Lung (tissue), 12 donors: ENCODE data around the gene SMURF1. TPM values are rescaled to one million over a fixed set of nuclear protein-coding genes. Genes with fewer than 3 reads are reported as not detected.

Source experiments
- ATAC-seq: fragments of 200-7000 bp; cut with Tn5 transposase; one replicate; pipeline ENCODE4 v1.9.1; 2020; ENCODE audit warnings: moderate number of reproducible peaks; ENCODE audit not compliant: insufficient read depth, low FRiP score
- DNase-seq, 3 donors: peaks; one replicate each; pipeline ENCODE4 v3.0.0-alpha.2; 2013 to 2017
- H3K27ac ChIP-seq, 2 donors: one replicate each; pipeline ENCODE4 v1.5.1; 2013; ENCODE audit warnings: mild to moderate bottlenecking in 2 of 2, moderate library complexity in 2 of 2, control low read depth in 1 of 2, inconsistent platforms in 1 of 2, low read depth in 1 of 2, low read length in 1 of 2
- H3K27me3 ChIP-seq, 3 donors: one replicate each; pipeline ENCODE4 v1.5.1; 2013; ENCODE audit warnings: low read length in 2 of 3; ENCODE audit not compliant: control insufficient read depth in 3 of 3, insufficient read depth in 3 of 3
- H3K36me3 ChIP-seq, 4 donors: one replicate each; pipeline ENCODE4 v1.5.1; 2013; ENCODE audit warnings: low read length in 4 of 4, mild to moderate bottlenecking in 1 of 4, moderate library complexity in 1 of 4; ENCODE audit not compliant: control insufficient read depth in 4 of 4, insufficient read depth in 4 of 4
- H3K4me1 ChIP-seq, 5 donors: one replicate each; pipeline ENCODE4 v1.5.1; 2013; ENCODE audit warnings: low read length in 5 of 5, mild to moderate bottlenecking in 2 of 5, moderate library complexity in 1 of 5; ENCODE audit not compliant: control insufficient read depth in 5 of 5, insufficient read depth in 5 of 5
- H3K4me3 ChIP-seq: one replicate; pipeline ENCODE4 v1.5.1; 2013; ENCODE audit warnings: mild to moderate bottlenecking, control low read depth, moderate library complexity
- H3K9ac ChIP-seq, 2 donors: one replicate each; pipeline ENCODE4 v1.5.1; 2013; ENCODE audit warnings: low read length in 2 of 2, control low read depth in 1 of 2; ENCODE audit not compliant: insufficient read depth in 1 of 2
- H3K9me3 ChIP-seq, 4 donors: one replicate each; pipeline ENCODE4 v1.5.1; 2013; ENCODE audit warnings: low read length in 3 of 4, mild to moderate bottlenecking in 1 of 4, moderate library complexity in 1 of 4; ENCODE audit not compliant: control insufficient read depth in 4 of 4, insufficient read depth in 3 of 4
- WGBS, 2 donors: extraction: QIAGEN DNeasy Blood & Tissue Kit; methylation state at CpG; one replicate each; pipeline ENCODE4 v1.1.7; 2013; 5-methylcytosine and 5-hydroxymethylcytosine counted together
- polyA plus RNA-seq, 2 donors: library from polyadenylated mRNA; stranded (reverse); fragments of 200-250 nt; gene quantifications; one replicate each; pipeline ENCODE4 v1.2.1, GENCODE V29; 2013
- total RNA-seq, 2 donors: library from RNA; depleted of rRNA in 1 of 2; stranded (reverse); fragments of >200 nt in 1 of 2; gene quantifications; one replicate each; pipeline ENCODE4 v1.2.1, GENCODE V29; 2014 to 2021
- TF ChIP-seq, protein P1 (sequence below): IDR thresholded peaks from 2 replicates; pipeline ENCODE4 v1.5.1; 2012; ENCODE audit warnings: mild to moderate bottlenecking; ENCODE audit errors: control extremely low read depth, extremely low read depth
- donor health status: control.
- donor health status: control.
- donor health status: Bipolar disorder and iron deficiency.
- donor health status: healthy.
- donor health status: DM: yes; HTN: yes; CAD: no.

Gene SMURF1
- total and polyA plus RNA-seq, 4 donors, result 9.0 to 36.4 (median 21.5) TPM

DNA sequence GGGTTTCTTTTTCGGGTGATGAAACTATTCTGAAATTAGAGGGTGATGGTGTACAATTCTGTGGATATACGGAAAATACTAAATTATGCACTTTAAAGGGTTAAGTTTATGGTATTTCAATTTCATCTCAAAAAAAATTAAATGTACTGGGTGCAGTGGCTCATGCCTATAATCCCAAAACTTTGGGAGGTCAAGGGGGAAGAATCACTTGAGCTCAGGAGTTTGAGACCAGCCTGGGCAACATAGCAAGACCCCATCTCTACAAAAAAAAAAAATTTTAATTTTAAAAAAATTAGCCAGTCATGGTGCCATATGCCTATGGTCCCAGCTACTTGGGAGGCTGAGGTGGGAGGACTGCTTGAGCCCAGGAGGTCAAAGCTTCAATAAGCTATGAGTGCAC, 57.0 kb downstream of the SMURF1 start:
- WGBS, 2 donors, result 99 to 100% methylated on average over 2 of the region's 2 CpGs
- Histone ChIP-seq H3K4me3 (no peak overlapping the region), H3K36me3 (peaks cover 0 to 4% (median 0%) of the 10 kb centered on the region in 4 donors), H3K4me1 (no peaks in the 10 kb centered on the region), H3K9ac (no peak overlapping the region), H3K27ac (no peak overlapping the region), H3K27me3 (no peaks in the 10 kb centered on the region), H3K9me3 (no peaks in the 10 kb centered on the region)
- no peak for ATAC-seq
- no peak for DNase-seq
- TF ChIP-seq, protein P1, sequence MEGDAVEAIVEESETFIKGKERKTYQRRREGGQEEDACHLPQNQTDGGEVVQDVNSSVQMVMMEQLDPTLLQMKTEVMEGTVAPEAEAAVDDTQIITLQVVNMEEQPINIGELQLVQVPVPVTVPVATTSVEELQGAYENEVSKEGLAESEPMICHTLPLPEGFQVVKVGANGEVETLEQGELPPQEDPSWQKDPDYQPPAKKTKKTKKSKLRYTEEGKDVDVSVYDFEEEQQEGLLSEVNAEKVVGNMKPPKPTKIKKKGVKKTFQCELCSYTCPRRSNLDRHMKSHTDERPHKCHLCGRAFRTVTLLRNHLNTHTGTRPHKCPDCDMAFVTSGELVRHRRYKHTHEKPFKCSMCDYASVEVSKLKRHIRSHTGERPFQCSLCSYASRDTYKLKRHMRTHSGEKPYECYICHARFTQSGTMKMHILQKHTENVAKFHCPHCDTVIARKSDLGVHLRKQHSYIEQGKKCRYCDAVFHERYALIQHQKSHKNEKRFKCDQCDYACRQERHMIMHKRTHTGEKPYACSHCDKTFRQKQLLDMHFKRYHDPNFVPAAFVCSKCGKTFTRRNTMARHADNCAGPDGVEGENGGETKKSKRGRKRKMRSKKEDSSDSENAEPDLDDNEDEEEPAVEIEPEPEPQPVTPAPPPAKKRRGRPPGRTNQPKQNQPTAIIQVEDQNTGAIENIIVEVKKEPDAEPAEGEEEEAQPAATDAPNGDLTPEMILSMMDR, result no peak

DNA sequence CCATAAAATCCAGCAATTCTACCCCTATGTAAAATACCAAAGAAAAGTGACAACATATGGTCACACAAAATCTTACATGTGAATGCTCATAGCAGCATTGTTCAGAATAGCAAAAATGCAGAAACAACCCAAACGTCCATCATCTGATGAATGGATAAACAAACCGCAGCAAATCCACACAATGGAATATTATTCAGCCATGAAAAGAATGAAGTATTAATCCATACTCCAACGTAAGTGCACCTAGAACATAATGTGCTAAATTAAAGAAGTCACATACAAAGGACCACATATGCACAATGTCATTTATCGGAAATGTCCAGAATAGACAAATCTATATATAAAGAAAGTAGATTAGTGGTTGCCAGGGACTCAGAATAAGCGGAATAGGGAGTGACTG, 57.4 kb downstream of the SMURF1 start:
- DNase-seq, result no peak
- Histone ChIP-seq H3K27me3 (no peaks in the 10 kb centered on the region), H3K4me3 (no peak overlapping the region), H3K9ac (no peak overlapping the region), H3K9me3 (no peaks in the 10 kb centered on the region), H3K27ac (no peak overlapping the region), H3K36me3 (peaks cover 0 to 4% (median 0%) of the 10 kb centered on the region in 4 donors), H3K4me1 (no peaks in the 10 kb centered on the region)
- no peak for ATAC-seq
- TF ChIP-seq, protein P1, result no peak
- WGBS, 2 donors, result 95 to 96% methylated on average over 5 of the region's 5 CpGs

DNA sequence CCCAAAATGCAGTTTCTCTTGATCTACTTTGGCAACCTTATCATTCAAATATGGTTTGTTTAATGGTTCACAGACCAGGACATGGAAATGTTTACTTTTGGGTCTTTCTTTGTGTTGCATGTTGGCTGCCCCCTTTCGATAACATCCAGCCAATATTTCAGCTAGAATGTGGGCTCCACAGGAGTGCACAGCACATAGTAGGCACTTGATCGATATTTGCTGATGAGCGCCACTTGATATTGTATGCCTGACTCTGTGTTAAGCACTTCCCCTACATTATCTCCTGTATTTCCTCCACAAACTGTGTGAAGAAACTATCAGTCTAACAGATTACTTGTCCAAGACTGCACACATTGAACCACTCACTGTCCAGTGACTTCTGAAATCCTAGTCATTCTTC, 60.2 kb downstream of the SMURF1 start:
- H3K36me3 ChIP-seq, result peaks cover 0 to 4% (median 0%) of the 10 kb centered on the region in 4 donors
- H3K9me3 ChIP-seq, result no peaks in the 10 kb centered on the region
- DNase-seq, result no peak
- WGBS, 2 donors, result 84 to 87% methylated on average over 3 of the region's 3 CpGs
- peaks cover 0 to 8% (median 5%) of the 10 kb centered on the region in 5 donors for H3K4me1 ChIP-seq
- ATAC-seq, result no peak
- no peak overlapping the region for H3K9ac ChIP-seq
- H3K4me3 ChIP-seq, result no peak overlapping the region
- no peaks in the 10 kb centered on the region for H3K27me3 ChIP-seq
- TF ChIP-seq, protein P1, result no peak
- peak overlapping the region in 1 of 2 donors; percentile 33 for H3K27ac ChIP-seq

DNA sequence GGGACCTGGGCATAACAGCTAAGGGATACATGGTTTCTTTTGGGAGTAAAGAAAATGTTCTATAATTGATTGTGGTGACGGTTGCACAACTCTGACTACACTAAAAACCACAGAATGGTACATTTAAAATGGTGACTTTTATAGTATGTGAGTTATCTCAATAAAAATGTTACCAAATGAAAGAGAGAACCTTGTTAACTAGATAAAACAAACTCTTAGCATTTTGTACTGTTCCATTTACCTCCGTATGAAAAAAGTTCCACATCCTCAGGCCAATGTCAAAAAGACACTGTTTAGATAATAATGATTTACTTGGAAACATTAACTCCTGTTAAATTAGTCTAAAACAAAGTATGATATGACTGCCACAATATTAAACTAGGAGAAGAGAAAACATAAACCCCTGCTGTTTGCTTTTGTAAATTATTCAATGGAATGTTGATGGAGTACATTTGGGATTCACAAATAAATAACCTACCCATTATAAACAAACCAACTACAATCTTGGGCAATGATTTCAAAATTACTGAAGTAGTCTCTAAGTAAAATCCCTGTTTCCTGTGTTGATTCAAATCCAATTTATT, 60.7 kb downstream of the SMURF1 start:
- no peak overlapping the region for H3K9ac ChIP-seq
- H3K27ac ChIP-seq, result no peak overlapping the region
- H3K4me3 ChIP-seq, result no peak overlapping the region
- 36 to 49% methylated on average over 2 of the region's 2 CpGs for WGBS, 2 donors
- H3K9me3 ChIP-seq, result no peaks in the 10 kb centered on the region
- peaks cover 0 to 11% (median 5%) of the 10 kb centered on the region in 5 donors for H3K4me1 ChIP-seq
- H3K27me3 ChIP-seq, result no peaks in the 10 kb centered on the region
- ATAC-seq (no peak), DNase-seq (no peak)
- TF ChIP-seq, protein P1, result no peak
- peaks cover 0 to 4% (median 0%) of the 10 kb centered on the region in 4 donors for H3K36me3 ChIP-seq
